HG03039 (cell line): ENCODE results near the gene ARHGAP40.
A peak's percentile ranks its signal among the peaks of the same experiment; 100 is the strongest.

Experiments used
- ATAC-seq: cut with Tn5 transposase; IDR thresholded peaks from one replicate; pipeline ENCODE4 v1.9.1; 2021; ENCODE audit warnings: mild to moderate bottlenecking, moderate library complexity; ENCODE audit not compliant: unreplicated experiment

ARHGAP40 gene

DNA sequence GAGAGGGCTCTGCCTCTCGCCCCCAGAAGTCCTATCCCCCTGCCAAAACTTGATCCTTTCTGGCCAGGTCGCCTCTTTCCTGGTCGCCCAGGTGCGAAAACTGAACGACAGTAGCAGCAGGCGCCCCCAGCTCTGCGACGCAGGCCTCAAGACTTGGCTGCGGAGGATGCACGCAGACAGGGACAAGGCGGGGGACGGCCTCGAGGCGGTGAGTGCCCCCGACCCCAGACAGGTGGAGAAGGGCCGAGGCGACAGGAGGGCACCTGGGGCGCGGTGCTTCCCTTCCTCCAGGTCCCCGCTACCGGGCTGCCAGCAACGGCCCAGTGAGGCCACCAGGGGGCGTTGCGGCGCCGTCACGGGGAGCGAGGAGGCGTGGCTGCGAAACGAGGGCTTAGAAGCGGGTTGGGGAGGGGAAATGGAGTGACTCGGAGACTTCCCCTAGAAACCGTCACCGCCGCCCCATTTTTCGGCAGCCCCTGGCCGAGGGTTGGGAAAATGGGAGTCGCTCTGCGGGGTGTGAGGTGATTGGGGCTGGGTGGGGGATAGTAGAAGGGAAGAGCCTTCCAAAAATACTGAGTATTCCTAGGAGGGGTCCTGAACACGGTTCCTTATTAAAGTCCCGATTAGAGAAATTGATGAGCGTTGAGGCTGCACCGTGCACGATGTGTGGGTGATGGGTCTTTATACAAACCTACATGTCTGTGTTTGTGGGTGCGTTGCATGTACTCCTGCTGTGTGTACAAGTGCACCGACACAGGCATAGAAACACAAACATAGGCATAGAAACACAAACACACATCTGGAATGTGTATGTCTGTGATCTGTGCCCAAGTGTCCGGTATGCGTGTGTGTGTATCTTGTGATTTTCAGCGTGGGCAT is 44.6 kb downstream of the ARHGAP40 start:
- peak; percentile 74 for ATAC-seq

DNA sequence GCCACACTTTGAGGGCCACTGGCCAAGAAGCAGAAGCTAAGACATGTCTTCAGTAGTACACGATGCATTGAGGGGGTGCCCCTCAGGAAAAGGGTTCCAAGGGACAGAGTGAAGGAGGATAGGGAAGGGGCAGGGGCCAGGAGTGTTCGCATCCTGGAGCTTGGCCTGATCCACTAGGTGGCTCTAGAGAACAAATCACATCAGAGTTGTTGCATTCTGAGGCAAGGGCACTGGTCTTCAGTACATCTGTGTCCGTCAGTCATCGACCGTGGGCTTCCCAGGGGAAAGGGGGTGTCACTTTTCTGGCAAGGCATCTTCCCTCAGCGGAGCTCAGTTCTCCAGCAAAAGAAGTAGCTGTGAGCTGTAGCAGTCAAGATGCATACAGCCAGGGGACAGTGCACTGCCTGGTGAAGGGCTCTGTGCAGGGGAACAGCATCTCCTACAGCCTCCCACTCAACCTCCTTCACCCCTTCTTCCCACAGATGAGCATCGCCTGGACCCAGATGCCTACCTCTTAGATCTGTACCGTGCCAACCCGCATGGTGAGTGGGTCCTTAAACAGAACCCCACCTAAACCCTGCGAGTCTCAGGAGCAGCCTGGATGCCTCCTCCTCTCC is 47.8 kb downstream of the ARHGAP40 start:
- no peak for ATAC-seq

DNA sequence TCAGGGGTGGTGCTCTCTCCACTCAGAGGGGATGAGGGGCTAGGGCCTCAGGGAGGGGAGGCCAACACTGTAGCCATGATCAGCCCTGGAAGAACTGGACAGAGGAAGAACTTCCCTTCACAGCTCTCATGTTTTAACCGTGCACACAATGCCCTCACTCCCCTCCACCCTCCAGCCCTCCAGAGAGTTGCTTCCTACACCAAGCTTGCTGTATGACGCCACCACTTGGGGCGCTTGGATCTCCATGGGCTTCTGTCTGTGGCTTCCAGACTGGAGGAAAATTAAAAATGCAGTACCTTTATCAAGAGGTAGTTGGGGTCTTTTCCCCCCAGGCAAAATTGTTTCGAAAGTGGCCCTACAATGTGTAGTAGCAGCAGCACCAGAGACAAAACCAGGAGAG is 48.4 kb downstream of the ARHGAP40 start:
- no peak for ATAC-seq

DNA sequence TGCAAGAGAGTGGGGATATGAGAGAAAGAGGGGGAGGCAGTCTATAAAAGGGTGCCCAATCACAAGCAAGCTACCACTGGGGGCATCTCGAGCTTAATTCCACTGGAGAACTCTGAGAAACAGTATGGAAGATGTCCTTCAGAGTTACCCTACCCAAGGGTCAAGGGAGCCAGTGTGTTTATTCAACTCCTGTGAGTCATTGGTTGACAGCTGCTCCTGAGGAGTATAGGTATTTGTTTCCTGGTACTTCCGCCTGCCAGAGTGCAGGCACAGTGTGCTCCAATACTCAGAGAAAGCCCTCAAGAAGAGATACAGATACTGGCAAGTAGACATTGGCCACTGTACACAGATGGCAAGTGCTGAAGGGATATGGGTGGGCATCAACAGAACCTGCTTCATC is 49.5 kb downstream of the ARHGAP40 start:
- ATAC-seq = no peak

DNA sequence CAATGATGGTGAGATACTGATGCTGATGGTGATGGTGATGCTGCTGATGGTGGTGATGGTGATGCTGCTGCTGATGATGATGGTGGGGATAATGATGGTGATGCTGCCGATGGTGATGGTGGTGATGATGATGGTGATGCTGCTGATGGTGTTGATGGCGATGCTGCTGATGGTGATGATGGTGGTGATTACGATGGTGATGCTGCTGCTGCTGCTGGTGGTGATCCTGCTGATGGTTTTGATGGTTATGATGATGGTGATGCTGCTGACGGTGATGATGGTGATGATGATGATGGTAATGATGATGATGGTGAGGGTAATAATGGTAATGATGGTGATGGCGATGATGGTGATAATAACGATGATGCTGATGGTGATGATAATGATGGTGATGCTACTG is 50.0 kb downstream of the ARHGAP40 start:
- no peak for ATAC-seq

DNA sequence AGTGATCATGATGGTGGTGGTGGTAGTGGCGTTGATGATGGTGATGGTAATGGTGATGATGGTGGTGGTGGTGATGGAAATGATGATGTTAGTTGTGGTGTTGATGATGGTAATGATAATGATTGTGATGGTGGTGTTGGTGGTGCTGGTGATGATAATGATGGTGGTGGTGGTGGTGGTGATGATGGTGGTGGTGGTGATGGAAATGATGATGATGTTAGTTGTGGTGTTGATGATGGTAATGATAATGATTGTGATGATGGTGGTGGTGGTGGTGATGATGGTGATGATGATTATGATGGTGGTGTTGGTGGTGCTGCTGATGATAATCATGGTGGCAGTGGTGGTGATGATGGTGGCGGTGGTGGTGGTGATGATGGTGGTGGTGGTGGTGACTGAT is 51.4 kb downstream of the ARHGAP40 start:
- no peak for ATAC-seq

DNA sequence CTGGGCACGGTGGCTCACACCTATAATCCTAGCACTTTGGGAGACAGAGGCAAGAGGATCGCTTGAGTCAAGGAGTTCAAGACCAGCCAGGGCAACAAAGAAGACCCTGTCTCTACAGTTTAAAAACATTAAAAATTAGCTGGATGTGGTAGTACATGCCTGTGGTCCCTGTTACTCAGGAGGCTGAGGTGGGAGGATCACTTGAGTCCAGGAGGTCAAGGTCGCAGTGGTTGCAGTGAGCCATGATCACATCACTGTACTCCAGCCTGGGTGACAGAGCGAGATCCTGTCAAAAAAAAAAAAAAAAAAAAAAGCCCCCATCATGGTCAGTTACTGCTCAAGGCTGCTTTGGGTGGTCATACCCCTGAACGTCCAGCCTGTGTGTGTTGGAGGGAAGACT is 55.8 kb downstream of the ARHGAP40 start:
- ATAC-seq = no peak

DNA sequence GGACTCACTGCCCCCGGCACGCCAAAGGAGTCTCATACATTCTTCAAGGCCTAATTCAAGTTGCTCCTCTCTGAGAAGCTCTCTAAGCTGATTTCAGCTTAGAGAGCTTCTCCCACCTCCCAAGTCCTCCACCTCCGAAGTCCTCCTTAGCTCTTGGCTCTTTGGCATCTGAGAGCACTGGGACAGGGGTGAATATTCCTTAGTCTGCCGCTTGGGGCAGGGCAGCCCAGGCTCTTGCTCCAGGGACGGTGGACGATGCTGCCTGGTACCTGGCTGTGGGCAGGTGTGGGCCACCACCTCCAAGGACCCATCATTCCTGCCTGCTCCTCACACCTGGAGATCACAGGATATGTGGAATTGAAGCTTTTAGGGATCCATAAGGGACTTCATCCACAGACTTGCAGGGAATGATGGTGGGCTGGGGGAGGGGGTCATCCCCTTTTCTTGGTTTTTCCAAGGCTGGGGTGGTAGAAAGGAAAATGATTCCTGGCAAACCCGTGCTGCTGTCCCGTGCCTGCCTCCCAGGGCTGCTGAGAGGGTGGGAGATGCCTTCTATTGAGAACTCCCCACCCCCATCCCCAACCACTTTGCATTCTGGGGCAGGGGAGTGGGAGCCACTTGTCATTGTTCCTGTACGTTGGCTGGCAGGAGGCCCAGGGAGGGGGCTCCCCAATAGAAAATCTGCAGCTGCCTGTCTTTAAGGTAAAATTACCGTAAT is 57.4 kb downstream of the ARHGAP40 start:
- ATAC-seq = no peak

DNA sequence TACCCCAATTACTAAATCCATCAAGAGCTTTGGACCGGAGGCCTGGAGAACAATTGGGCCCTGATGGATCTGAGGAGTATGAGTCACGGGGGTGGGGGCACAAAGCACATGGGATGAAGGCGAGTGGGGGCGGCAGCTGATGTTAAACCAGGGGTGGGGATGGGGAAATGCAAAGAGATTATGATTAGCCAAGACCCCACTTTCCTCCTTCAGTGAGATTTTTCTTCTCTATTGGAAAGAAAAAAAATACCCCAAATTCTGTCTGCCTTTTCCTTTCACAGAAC is 57.9 kb downstream of the ARHGAP40 start:
- no peak for ATAC-seq

DNA sequence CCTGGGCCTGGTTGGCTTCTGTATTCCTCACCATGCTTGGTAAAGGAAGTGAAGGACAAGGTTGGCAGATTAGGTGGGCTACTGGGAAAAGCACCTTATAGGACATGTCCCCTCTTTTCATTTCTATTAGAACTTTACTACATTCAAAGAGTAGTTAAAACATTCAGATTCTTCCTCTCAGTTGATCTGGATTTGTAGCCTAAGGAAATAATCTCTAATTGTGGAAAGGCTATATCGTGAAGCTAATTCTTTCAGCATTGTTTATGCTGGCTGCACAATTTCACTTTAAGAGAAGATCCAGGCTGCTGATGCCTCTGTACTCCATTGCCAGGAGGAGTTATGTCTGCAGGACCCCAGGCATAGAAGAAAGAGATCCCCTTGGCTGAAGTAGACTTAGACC is 58.8 kb downstream of the ARHGAP40 start:
- ATAC-seq = no peak

DNA sequence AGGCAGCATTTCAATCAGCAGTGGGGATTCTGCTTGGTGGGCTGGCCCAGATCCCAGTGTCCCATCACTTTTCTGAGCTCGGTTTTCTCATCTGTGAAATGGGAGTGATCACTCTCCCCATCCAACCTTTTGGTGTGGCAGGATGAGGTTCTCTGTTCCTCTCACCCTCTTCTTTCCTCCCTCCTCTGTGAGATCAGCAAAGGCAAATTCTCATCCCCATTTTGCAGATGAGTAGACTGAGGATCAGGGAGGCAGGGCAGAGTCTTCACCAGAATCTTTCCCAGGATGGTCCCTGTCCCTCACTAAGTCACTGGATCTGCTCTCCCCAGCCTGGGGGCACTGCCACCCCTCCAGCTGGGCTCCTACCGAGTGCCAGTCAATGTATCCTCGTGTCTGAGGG is 62.1 kb downstream of the ARHGAP40 start:
- no peak for ATAC-seq

DNA sequence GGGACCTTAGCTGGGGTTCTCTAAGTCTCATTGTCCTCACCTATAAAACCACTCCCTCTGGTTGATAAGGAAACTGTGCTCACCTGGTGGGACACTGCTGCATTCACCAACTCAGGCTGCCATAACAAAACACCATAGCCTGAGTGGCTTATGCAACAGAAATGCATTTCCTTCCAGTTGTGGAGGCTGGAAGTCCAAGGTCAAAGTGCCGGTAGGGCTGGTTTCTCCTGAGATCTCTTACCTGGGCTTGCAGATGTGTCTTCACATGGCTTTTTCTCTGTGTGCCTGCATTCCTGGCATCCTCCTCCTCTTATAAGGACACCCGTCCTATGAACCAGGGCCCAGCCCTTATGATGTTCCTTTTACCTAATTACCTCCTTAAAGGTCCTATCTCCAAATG is 62.7 kb downstream of the ARHGAP40 start:
- no peak for ATAC-seq

DNA sequence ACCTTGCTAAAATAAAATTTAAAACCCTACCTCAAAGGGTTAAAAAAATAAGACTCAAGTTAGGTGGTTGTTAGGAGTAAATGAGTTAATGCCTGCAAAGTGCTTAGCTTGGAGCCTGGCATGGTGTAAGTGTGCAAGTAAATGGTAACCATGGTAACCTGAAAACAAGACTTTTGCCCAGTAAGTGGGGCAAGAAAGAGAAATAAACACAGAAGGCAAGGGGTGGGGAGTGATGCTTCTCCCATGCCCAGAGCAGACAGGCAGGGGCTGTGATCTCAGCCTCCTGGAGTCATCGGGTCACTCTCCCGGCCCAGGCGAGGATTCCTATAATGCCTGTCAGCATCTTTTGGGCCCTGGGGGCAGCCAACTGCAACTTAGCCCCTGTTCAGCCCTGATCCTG is 63.5 kb downstream of the ARHGAP40 start:
- ATAC-seq = no peak

DNA sequence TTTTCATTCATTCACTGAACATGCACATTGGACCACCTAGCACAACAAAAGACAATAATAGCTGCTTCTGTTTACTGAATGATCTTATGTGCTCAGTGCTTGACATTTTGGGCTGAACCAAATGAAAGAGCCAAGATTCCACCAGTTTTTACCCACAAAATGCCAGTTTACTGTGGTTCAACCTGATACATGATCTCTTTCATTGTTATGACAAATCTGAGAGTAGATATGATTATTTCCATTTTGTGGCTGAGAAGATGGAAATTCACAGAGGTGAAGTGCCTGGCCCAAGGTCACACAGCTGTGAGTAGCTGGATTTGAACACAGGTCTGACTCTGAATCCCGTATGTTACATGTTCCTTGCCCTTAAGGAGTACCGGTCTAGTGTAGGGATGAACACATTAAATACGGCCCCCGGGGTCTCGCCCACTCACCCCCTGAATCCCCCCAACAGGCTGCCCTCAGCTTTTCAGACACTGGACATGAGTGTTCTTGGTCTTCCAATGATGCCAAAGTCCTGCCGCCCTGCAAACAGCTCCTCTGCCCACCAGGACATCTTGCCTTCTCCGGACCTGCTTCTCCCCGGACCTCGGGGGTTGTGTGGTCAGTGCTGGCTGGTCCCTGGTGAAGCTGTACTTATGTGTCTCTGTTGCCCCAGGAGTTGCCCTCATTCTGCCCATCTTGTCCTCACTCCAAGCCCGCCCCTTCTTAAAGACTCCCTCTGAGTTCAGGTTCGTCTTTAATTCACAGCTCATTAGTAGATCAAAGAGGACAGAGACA is 64.1 kb downstream of the ARHGAP40 start:
- no peak for ATAC-seq

DNA sequence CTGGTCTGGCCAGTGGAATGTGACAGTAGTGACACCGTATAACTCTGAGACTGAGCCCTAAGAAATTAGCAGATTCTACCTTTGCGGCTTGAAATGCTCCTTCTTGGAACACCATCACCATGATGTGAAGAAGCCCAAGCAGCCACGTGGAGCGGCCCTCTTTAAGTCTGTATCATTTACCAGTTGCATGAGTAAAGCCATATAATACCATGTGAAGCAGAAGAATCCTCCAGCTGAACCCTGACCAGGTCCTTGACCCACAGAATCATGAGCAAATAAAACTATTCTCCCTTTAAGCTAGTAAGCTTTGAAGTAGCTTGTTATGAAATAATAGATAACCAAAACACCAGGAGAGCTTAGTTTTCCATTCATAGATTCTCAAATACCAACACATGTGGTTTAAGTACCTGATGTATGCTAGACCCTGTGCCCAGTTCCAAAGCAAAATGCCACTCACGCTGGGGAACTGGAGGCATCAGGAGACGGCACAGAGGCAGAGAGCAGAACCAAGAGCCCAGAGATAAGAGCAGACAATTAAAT is 65.9 kb downstream of the ARHGAP40 start:
- ATAC-seq = no peak

DNA sequence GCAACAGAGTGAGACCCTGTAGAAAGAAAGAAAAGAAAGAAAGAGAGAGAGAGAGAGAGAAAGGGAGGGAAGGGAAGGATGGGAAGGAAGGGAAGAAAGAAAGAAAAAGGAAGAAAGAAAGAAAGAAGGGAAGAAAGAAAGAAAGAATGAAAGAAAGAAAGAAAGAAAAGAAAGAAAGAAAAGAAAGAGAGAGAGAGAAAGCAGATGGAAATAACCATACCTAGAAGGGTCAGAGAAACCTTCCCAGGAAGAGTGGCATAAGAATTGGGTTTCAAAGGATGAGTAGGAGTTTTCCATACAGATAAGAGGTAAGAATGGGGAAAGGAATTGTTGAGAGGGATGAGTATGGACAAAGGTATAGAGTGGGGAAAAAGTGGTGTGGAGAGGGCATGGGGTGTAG is 68.1 kb downstream of the ARHGAP40 start:
- no peak for ATAC-seq

DNA sequence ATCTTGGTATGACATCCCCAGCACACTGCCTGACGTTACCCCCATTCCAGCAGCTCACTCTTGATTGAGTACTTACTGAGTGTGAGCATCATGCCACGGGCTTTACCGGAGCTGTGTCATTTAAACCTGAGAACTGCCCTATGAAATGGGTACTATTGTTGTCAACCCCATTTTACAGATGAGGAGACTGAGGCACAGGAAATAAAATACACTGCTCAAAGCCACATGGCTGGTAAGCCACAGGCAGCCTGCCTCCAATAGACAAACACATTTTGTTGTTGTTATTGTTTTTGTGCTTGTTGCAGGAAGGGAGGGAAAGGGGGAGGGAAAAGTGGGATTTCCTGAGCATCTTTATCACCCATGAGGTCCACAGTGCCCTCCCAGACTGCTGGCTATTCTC is 69.2 kb downstream of the ARHGAP40 start:
- no peak for ATAC-seq

DNA sequence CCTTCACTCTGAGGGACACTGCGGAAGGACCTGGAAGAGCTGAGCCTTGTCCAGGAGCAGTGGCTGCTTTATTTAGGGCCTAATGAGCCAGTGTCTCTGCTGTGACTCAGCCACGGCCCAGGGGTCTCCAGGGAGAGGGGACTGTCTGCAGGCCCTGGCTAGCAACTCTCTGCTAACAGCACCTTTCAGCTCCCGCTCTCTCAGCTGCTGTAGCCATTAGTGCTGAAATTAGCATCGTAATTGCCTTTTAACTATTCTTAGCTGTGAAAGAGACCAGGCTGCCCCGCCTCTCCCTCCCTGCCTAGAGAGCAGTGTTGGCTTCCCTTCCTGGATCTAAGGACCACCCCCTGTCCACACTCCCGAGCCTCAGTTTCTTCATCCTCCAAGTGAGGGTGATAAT is 69.6 kb downstream of the ARHGAP40 start:
- ATAC-seq = no peak

DNA sequence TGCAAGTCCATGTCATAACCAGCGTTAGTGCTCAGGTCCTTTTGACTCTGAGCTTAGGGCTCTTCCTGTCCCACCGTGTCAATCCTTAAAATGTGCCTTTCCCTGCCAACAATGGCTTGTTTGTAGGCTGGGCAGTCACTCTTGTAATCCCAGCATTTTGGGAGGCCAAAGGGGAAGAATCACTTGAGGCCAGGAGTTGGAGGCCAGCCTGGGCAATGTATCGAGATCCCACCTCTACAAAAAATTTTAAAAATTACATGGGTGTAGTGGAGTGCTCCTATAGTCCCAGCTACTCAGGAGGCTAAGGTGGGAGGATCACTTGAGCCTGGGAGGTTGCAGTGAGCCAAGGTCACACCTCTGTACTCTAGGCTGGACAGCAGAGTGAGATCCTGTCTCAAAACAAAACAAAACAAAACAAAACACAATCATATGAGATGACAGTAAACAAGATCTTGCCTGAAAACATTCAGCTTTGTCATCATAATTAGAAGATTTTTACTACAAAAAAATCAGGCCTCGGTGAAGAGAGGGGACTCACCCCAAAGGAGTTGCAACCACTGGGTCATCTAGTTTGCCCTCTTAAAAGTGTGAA is 70.2 kb downstream of the ARHGAP40 start:
- no peak for ATAC-seq

DNA sequence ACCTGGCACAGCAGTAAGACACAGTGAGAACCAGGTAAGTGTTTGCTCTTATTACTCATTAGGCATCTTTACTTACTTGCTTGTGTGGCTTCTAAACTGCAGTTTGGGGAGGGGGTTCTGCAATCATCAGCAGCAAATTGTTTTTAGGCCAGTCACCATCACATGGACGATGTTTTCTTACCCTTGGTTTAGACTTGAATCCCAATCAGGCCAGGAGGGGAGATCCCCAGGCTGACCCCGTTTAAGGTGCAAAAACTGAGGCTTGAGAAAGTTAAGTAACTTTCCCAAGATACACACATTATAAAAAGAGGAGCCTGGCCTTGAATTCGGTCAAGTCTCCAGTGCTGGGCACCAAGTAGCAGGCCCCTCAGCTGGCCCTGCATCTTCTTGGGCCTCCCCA is 70.9 kb downstream of the ARHGAP40 start:
- no peak for ATAC-seq

DNA sequence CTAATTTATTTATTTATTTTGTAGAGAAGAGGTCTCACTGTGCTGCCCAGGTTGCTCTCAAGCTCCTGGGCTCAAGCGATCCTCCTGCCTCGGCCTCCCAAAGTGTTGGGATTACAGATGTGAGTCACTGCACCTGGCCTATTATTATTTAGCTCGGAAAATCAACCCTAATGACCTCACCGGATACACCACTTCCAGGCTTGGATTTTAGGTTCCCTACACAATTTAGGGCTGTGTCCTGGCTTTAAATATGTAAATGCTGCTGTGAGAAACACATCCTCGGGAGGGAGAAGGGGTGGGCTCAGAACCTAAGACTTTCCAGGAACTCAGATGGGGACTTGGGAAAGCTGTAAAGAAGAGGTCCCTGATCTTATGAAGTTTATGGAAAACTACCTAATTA is 71.7 kb downstream of the ARHGAP40 start:
- no peak for ATAC-seq
